ENCODE data around the gene PRR20G. TPM values are rescaled to one million over a fixed set of nuclear protein-coding genes. Genes with fewer than 3 reads are reported as not detected.

PRR20G gene
- total RNA-seq, 1 experiment from 2014 or later, result 0.30 TPM

- no peak overlapping the region for H3K9ac ChIP-seq (ENCODE audit: low read length)
- intact Hi-C loops (cut with micrococcal nuclease), result no loop called here
- no peak overlapping the region for H3K4me3 ChIP-seq (replicated peaks in 1 of 2; ENCODE audit: low read depth in 1 of 2, low read length in 2 of 2)
- ATAC-seq (no peak), DNase-seq (ENCODE audit: low read depth, low spot score) (no peak)
- H3K36me3 ChIP-seq (ENCODE audit: control insufficient read depth in 1 of 2, insufficient read depth in 2 of 2, low read length in 2 of 2), result no peaks in the 10 kb centered on the region
- no TSS peak for BruUV-seq (replicated peaks)
- peaks cover 0 to 3% of the 10 kb centered on the region in 2 experiments; a peak in 1 of 4 replicates for H3K4me1 ChIP-seq (ENCODE audit: control insufficient read depth in 1 of 2, insufficient read depth in 2 of 2, low read length in 2 of 2)
- ChIA-PET RAD21 (ENCODE audit: low non-redundant PET in 1 of 2, low total read pairs in 2 of 2, uncharacterized antibody in 2 of 2, unreplicated experiment in 2 of 2) (interaction anchor here in 1 of 2 experiments (1.2 kb wide), 1 partner anchor 60 kb away, joined by 3 read pairs; no protein-coding TSS in a partner anchor), POLR2A (no interaction called here), CTCF (interaction anchor here (1.0 kb wide), 1 partner anchor 9 kb away, joined by 4 read pairs; no protein-coding TSS in a partner anchor)
- H3K9me2 ChIP-seq (ENCODE audit: insufficient read depth), result no peaks in the 10 kb centered on the region
- H3K9me3 ChIP-seq (ENCODE audit: control insufficient read depth in 1 of 2, insufficient read depth in 1 of 2, low read depth in 1 of 2, low read length in 2 of 2), result no peaks in the 10 kb centered on the region; a peak in 1 of 4 replicates
- H2AFZ ChIP-seq (ENCODE audit: low read depth, low read length, poor library complexity, severe bottlenecking), result no peak overlapping the region
- no peaks in the 10 kb centered on the region for H3K79me2 ChIP-seq (ENCODE audit: insufficient read depth, low read length)
- H3K27me3 ChIP-seq (ENCODE audit: insufficient read depth, low read length), result no peaks in the 10 kb centered on the region
- no peak overlapping the region for H3K27ac ChIP-seq (ENCODE audit: low read depth, low read length)
- H3K4me2 ChIP-seq (ENCODE audit: low read length), result no peak overlapping the region
- no peaks in the 10 kb centered on the region for H4K20me1 ChIP-seq (ENCODE audit: insufficient read depth)
- TF ChIP-seq, protein P1, sequence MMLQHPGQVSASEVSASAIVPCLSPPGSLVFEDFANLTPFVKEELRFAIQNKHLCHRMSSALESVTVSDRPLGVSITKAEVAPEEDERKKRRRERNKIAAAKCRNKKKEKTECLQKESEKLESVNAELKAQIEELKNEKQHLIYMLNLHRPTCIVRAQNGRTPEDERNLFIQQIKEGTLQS (IDR thresholded peaks at IDR 0.05), result no peak
- TF ChIP-seq CBX3 (IDR thresholded peaks at IDR 0.05; ENCODE audit: low read depth) (no peak), JUND (IDR thresholded peaks at IDR 0.05) (no peak), SRF (IDR thresholded peaks at IDR 0.05; ENCODE audit: low read depth) (no peak), FOSL1 (IDR thresholded peaks at IDR 0.05; ENCODE audit: low read depth) (no peak), RAD21 (IDR thresholded peaks at IDR 0.05; ENCODE audit: low read depth) (no peak), SIN3A (IDR thresholded peaks at IDR 0.05; ENCODE audit: low read depth) (no peak)
Observed at GRCh38 chr3:127264292-127264691, 23.6 kb downstream of the PRR20G start.

GRCh38 chr3:127263586-127264231 is 24.1 kb downstream of the PRR20G start:
- Histone ChIP-seq H3K79me2 (ENCODE audit: insufficient read depth, low read length) (no peaks in the 10 kb centered on the region), H3K36me3 (ENCODE audit: control insufficient read depth in 1 of 2, insufficient read depth in 2 of 2, low read length in 2 of 2) (no peaks in the 10 kb centered on the region), H3K9ac (ENCODE audit: low read length) (no peak overlapping the region), H4K20me1 (ENCODE audit: insufficient read depth) (no peaks in the 10 kb centered on the region), H3K9me2 (ENCODE audit: insufficient read depth) (no peaks in the 10 kb centered on the region), H3K4me3 (replicated peaks in 1 of 2; ENCODE audit: low read depth in 1 of 2, low read length in 2 of 2) (no peak overlapping the region), H3K9me3 (ENCODE audit: control insufficient read depth in 1 of 2, insufficient read depth in 1 of 2, low read depth in 1 of 2, low read length in 2 of 2) (no peaks in the 10 kb centered on the region), H3K4me1 (ENCODE audit: control insufficient read depth in 1 of 2, insufficient read depth in 2 of 2, low read length in 2 of 2) (peaks cover 0 to 3% of the 10 kb centered on the region in 2 experiments; a peak in 1 of 4 replicates), H3K27me3 (ENCODE audit: insufficient read depth, low read length) (no peaks in the 10 kb centered on the region), H2AFZ (ENCODE audit: low read depth, low read length, poor library complexity, severe bottlenecking) (no peak overlapping the region), H3K27ac (ENCODE audit: low read depth, low read length) (no peak overlapping the region), H3K4me2 (ENCODE audit: low read length) (no peak overlapping the region)
- ChIA-PET POLR2A (no interaction called here), CTCF (interaction anchor here (1.0 kb wide), 1 partner anchor 9 kb away, joined by 4 read pairs; no protein-coding TSS in a partner anchor), RAD21 (ENCODE audit: low non-redundant PET in 1 of 2, low total read pairs in 2 of 2, uncharacterized antibody in 2 of 2, unreplicated experiment in 2 of 2) (no interaction called here)
- no peak for ATAC-seq
- no peak for DNase-seq (ENCODE audit: low read depth, low spot score)
- intact Hi-C loops (cut with micrococcal nuclease), result no loop called here
- BruUV-seq (replicated peaks), result no TSS peak
- TF ChIP-seq REST (IDR thresholded peaks at IDR 0.05; ENCODE audit: low read depth) (no peak), TCF7L2 (IDR thresholded peaks at IDR 0.05; ENCODE audit: borderline replicate concordance, extremely low read depth, insufficient read depth, insufficient read length) (no peak), CEBPB (IDR thresholded peaks at IDR 0.05; ENCODE audit: low read depth) (no peak), ELF1 (IDR thresholded peaks at IDR 0.05; ENCODE audit: borderline replicate concordance, low read depth) (no peak), SIN3A (IDR thresholded peaks at IDR 0.05; ENCODE audit: low read depth) (no peak), SRF (IDR thresholded peaks at IDR 0.05; ENCODE audit: low read depth) (no peak), EZH2phosphoT487 (IDR thresholded peaks at IDR 0.05; ENCODE audit: borderline replicate concordance) (no peak), MAX (IDR thresholded peaks at IDR 0.05) (no peak), ZNF274 (IDR thresholded peaks at IDR 0.05; ENCODE audit: low read depth, low read length) (no peak), RAD21 (IDR thresholded peaks at IDR 0.05; ENCODE audit: low read depth) (no peak)
